ENCODE measurements around the gene TRERF1. TPM values are rescaled to one million over a fixed set of nuclear protein-coding genes. Genes with fewer than 3 reads are reported as not detected.

Gene TRERF1
- total RNA-seq, 1 experiment from 2014 or later, result 0.39 TPM

DNA sequence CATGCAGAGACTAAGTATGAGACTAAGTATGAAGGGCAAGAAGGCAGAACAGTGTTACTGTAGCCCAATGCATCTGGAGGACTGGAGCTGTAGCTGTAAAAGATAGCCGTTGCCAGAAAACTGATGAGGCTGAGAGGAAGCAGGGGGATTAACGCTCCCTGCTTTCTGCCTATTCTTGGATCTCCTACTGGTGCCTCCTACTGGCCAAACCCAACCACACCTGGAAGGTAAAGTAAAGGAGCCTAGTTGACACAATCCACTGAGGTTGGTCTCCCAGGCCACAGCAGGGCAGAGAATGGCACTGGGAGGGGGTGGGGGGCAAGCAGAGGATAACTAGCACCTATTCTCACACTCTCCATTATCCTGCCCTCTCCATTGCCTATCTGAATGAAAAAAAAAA, 129.1 kb downstream of the TRERF1 start:
- CTCF ChIA-PET, result no interaction called here
- BruUV-seq (replicated peaks), result no TSS peak
- no peak for DNase-seq
- no peak for TF ChIP-seq CTCF (IDR thresholded peaks at IDR 0.05; ENCODE audit: insufficient read depth in 1 of 2, low read depth in 1 of 2, low read length in 1 of 2, severe bottlenecking in 1 of 2, unreplicated experiment in 1 of 2)
- intact Hi-C loops (cut with micrococcal nuclease; ENCODE audit: unreplicated experiment), result no loop called here
- Mint-ChIP-seq H3K4me1 (ENCODE audit: low read depth, unreplicated experiment) (peaks cover 11% of the 10 kb centered on the region), H3K9me3 (ENCODE audit: unreplicated experiment) (peaks cover 7% of the 10 kb centered on the region), H3K27me3 (ENCODE audit: insufficient read depth, unreplicated experiment) (no peaks in the 10 kb centered on the region), H3K27ac (ENCODE audit: unreplicated experiment) (no peak overlapping the region), H3K4me3 (ENCODE audit: unreplicated experiment) (no peak overlapping the region), H3K36me3 (ENCODE audit: insufficient read depth, unreplicated experiment) (no peaks in the 10 kb centered on the region)
- H3K36me3 ChIP-seq (ENCODE audit: control insufficient read depth, insufficient read depth, low read length), result no peaks in the 10 kb centered on the region
- no peaks in the 10 kb centered on the region for H3K27me3 ChIP-seq (replicated peaks; ENCODE audit: control insufficient read depth, insufficient read depth, low read length)
- H3K4me1 ChIP-seq, result peaks cover 10% of the 10 kb centered on the region; the same call in 1 of the 2 replicates
- H3K9me3 ChIP-seq, result no peaks in the 10 kb centered on the region
- POLR2A ChIA-PET, result no interaction called here
- H3K4me3 ChIP-seq (ENCODE audit: low read depth, low read length), result no peak overlapping the region

DNA sequence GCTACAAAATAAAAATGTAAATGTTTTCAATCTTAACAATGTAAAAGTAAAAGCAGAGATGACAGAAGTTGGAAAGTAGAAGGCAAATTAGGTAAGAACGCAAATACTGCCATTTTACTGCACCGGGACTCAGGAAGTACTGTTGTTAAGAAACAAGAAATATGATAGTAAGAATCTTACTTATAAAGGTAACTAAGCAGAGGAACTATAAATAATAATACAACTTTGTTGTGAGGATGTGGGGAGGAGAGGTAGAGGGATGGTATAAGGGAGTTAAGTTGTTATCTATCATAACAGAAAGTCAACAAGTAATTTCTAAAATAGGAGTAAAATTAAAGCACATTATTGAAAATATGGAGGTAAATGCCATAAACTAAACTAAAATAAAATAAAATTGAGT, 129.8 kb downstream of the TRERF1 start:
- CTCF ChIA-PET, result no interaction called here
- peaks cover 14% of the 10 kb centered on the region for H3K4me1 Mint-ChIP-seq (ENCODE audit: low read depth, unreplicated experiment)
- no peaks in the 10 kb centered on the region for H3K27me3 Mint-ChIP-seq (ENCODE audit: insufficient read depth, unreplicated experiment)
- Histone ChIP-seq H3K4me1 (peaks cover 14% of the 10 kb centered on the region), H3K4me3 (ENCODE audit: low read depth, low read length) (no peak overlapping the region), H3K36me3 (ENCODE audit: control insufficient read depth, insufficient read depth, low read length) (no peaks in the 10 kb centered on the region), H3K27me3 (replicated peaks; ENCODE audit: control insufficient read depth, insufficient read depth, low read length) (no peaks in the 10 kb centered on the region), H3K9me3 (no peaks in the 10 kb centered on the region)
- no peak overlapping the region for H3K27ac Mint-ChIP-seq (ENCODE audit: unreplicated experiment)
- DNase-seq, result no peak
- intact Hi-C loops (cut with micrococcal nuclease; ENCODE audit: unreplicated experiment), result no loop called here
- POLR2A ChIA-PET, result no interaction called here
- no peaks in the 10 kb centered on the region for H3K36me3 Mint-ChIP-seq (ENCODE audit: insufficient read depth, unreplicated experiment)
- no TSS peak for BruUV-seq (replicated peaks)
- peaks cover 7% of the 10 kb centered on the region for H3K9me3 Mint-ChIP-seq (ENCODE audit: unreplicated experiment)
- H3K4me3 Mint-ChIP-seq (ENCODE audit: unreplicated experiment), result no peak overlapping the region
- TF ChIP-seq CTCF (IDR thresholded peaks at IDR 0.05; ENCODE audit: insufficient read depth in 1 of 2, low read depth in 1 of 2, low read length in 1 of 2, severe bottlenecking in 1 of 2, unreplicated experiment in 1 of 2), result no peak

- Mint-ChIP-seq H3K27ac (ENCODE audit: unreplicated experiment) (no peak overlapping the region), H3K36me3 (ENCODE audit: insufficient read depth, unreplicated experiment) (no peaks in the 10 kb centered on the region), H3K9me3 (ENCODE audit: unreplicated experiment) (peaks cover 7% of the 10 kb centered on the region), H3K4me1 (ENCODE audit: low read depth, unreplicated experiment) (peaks cover 14% of the 10 kb centered on the region), H3K27me3 (ENCODE audit: insufficient read depth, unreplicated experiment) (no peaks in the 10 kb centered on the region), H3K4me3 (ENCODE audit: unreplicated experiment) (no peak overlapping the region)
- H3K27me3 ChIP-seq (replicated peaks; ENCODE audit: control insufficient read depth, insufficient read depth, low read length), result no peaks in the 10 kb centered on the region
- BruUV-seq (replicated peaks), result no TSS peak
- DNase-seq, result no peak
- TF ChIP-seq CTCF (IDR thresholded peaks at IDR 0.05; ENCODE audit: insufficient read depth in 1 of 2, low read depth in 1 of 2, low read length in 1 of 2, severe bottlenecking in 1 of 2, unreplicated experiment in 1 of 2), result no peak
- ChIA-PET POLR2A (no interaction called here), CTCF (no interaction called here)
- peaks cover 15% of the 10 kb centered on the region for H3K4me1 ChIP-seq
- no peaks in the 10 kb centered on the region for H3K36me3 ChIP-seq (ENCODE audit: control insufficient read depth, insufficient read depth, low read length)
- intact Hi-C loops (cut with micrococcal nuclease; ENCODE audit: unreplicated experiment), result no loop called here
- no peaks in the 10 kb centered on the region for H3K9me3 ChIP-seq
- H3K4me3 ChIP-seq (ENCODE audit: low read depth, low read length), result no peak overlapping the region
Measured at GRCh38 chr6:42320762-42321161, 131.0 kb downstream of the TRERF1 start.

Measured in Caco-2 (cell line).